Endothelial cell of umbilical vein (primary cell): ENCODE results near the gene FBXO7. TPM values are rescaled to one million over a fixed set of nuclear protein-coding genes. Genes with fewer than 3 reads are reported as not detected.

Experiments
- BruUV-seq: library from RNA; stranded (reverse); fragments of 400-500 nt; replicated peaks from 2 replicates; lab custom pipeline; 2021; lab: Mats Ljungman, UMichigan
- CTCF ChIA-PET: fragments of 300-600, 350-600 bp; sonication (Branson Sonifier 250); formaldehyde crosslinking; loops from one replicate; lab custom pipeline; 2021; ENCODE audit warnings: antibody characterized with exemption, inconsistent platforms; lab: Charles Lee
- POLR2A ChIA-PET: fragments of 300-600, 350-600 bp; sonication (Branson Sonifier 250); formaldehyde crosslinking; loops from one replicate; lab custom pipeline; 2021; ENCODE audit warnings: antibody characterized with exemption, inconsistent platforms; lab: Charles Lee
- DNase-seq: peaks from one replicate; pipeline ENCODE4 v3.0.0-alpha.2; 2011; ENCODE audit warnings: low read depth, low spot score
- FAIRE-seq: peaks from 2 replicates; lab custom pipeline; 2011; peaks lifted over from hg19 to GRCh38; lab: Jason Lieb, UNC
- H2AFZ ChIP-seq: 2 replicates; pipeline ENCODE4 v1.6.0; 2012; ENCODE audit warnings: low read depth, low read length, control low read depth, inconsistent platforms
- H3K27ac ChIP-seq: 2 replicates; pipeline ENCODE4 v1.5.1; 2011; ENCODE audit warnings: low read depth, mild to moderate bottlenecking, control low read depth, low read length, moderate library complexity; ENCODE audit not compliant: insufficient read depth
- H3K27me3 ChIP-seq, 2 experiments: 2 replicates each; pipeline versions ENCODE4 v1.6.0 to v1.6.1; 2011; ENCODE audit warnings: low read length in 2 of 2, mixed read lengths in 1 of 2; ENCODE audit not compliant: control insufficient read depth in 2 of 2, insufficient read depth in 2 of 2
- H3K36me3 ChIP-seq, 2 experiments: 2 replicates in 1 of 2; 3 replicates in 1 of 2; pipeline ENCODE4 v1.5.1; 2011; ENCODE audit warnings: low read length in 2 of 2, mild to moderate bottlenecking in 1 of 2, moderate library complexity in 1 of 2; ENCODE audit not compliant: control insufficient read depth in 2 of 2, insufficient read depth in 2 of 2; ENCODE audit errors: extremely low read depth in 1 of 2
- H3K4me1 ChIP-seq: 3 replicates; pipeline ENCODE4 v1.5.1; 2011; ENCODE audit warnings: mild to moderate bottlenecking, low read length; ENCODE audit not compliant: control insufficient read depth, insufficient read depth; ENCODE audit errors: extremely low read depth
- H3K4me2 ChIP-seq: 2 replicates; pipeline ENCODE4 v1.6.1; 2011; ENCODE audit warnings: low read length, control low read depth, mixed read lengths; ENCODE audit not compliant: insufficient read depth
- H3K4me3 ChIP-seq, 3 experiments: fragments of 200-600 bp in 1 of 3; sonication (generic), shearing (Covaris generic) in 1 of 3; replicated peaks in 1 of 3; 2 replicates each; pipeline ENCODE4 v1.5.1; 2011 to 2016; ENCODE audit warnings: control low read depth in 3 of 3, low read length in 3 of 3, mild to moderate bottlenecking in 2 of 3, inconsistent platforms in 1 of 3, low read depth in 1 of 3, moderate library complexity in 1 of 3; ENCODE audit not compliant: insufficient read depth in 1 of 3
- H3K79me2 ChIP-seq: 2 replicates; pipeline ENCODE4 v1.6.0; 2012; ENCODE audit warnings: low read length, inconsistent platforms; ENCODE audit not compliant: control insufficient read depth, insufficient read depth
- H3K9ac ChIP-seq: replicated peaks from 2 replicates; pipeline ENCODE3; 2011; ENCODE audit warnings: low read length, control low read depth; ENCODE audit not compliant: insufficient read depth; ENCODE audit errors: extremely low read depth
- H3K9me1 ChIP-seq: replicated peaks from 3 replicates; pipeline ENCODE4 v1.6.0; 2011; ENCODE audit warnings: mild to moderate bottlenecking, low read length; ENCODE audit not compliant: control insufficient read depth, insufficient read depth; ENCODE audit errors: extremely low read depth
- H3K9me3 ChIP-seq: replicated peaks from 2 replicates; pipeline ENCODE4 v1.5.1; 2012; ENCODE audit warnings: low read length, inconsistent platforms; ENCODE audit not compliant: control insufficient read depth, insufficient read depth
- H4K20me1 ChIP-seq: replicated peaks from 2 replicates; pipeline ENCODE3; 2011; ENCODE audit warnings: mild to moderate bottlenecking, low read length; ENCODE audit not compliant: control insufficient read depth, insufficient read depth; ENCODE audit errors: extremely low read depth
- CTCF ChIP-seq, 2 donors: IDR thresholded peaks; 1 replicate in 1 of 2; 2 replicates in 1 of 2; pipeline ENCODE4 v1.5.1; 2011; ENCODE audit warnings: low read length in 2 of 2, mild to moderate bottlenecking in 2 of 2, moderate library complexity in 2 of 2, control low read depth in 1 of 2, inconsistent platforms in 1 of 2, low read depth in 1 of 2; ENCODE audit not compliant: insufficient read depth in 1 of 2; ENCODE audit errors: extremely low read depth in 1 of 2
- EZH2 ChIP-seq: IDR thresholded peaks from 2 replicates; pipeline ENCODE4 v1.6.1; 2012; ENCODE audit warnings: borderline replicate concordance, low read depth, mild to moderate bottlenecking, moderate library complexity, low read length, inconsistent platforms; ENCODE audit not compliant: severe bottlenecking
- FOS ChIP-seq: IDR thresholded peaks from 2 replicates; pipeline ENCODE4 v1.6.1; 2011; ENCODE audit warnings: mild to moderate bottlenecking, low read length, moderate library complexity, borderline replicate concordance; ENCODE audit not compliant: insufficient read depth
- GATA2 ChIP-seq: IDR thresholded peaks from 2 replicates; pipeline ENCODE4 v1.7.0; 2011; ENCODE audit warnings: low read depth, mild to moderate bottlenecking, moderate library complexity, mixed read lengths, low read length; ENCODE audit not compliant: insufficient read length, insufficient read depth
- JUN ChIP-seq: IDR thresholded peaks from 2 replicates; pipeline ENCODE4 v1.6.1; 2011; ENCODE audit warnings: borderline replicate concordance, low read depth; ENCODE audit not compliant: insufficient read length, insufficient read depth
- MYC ChIP-seq: IDR thresholded peaks from one replicate; pipeline ENCODE4 v1.6.1; 2011; ENCODE audit warnings: mild to moderate bottlenecking, low read depth, low read length
- POLR2A ChIP-seq: IDR thresholded peaks from 2 replicates; pipeline ENCODE4 v1.6.1; 2012; ENCODE audit warnings: low read depth, mild to moderate bottlenecking, control low read depth, low read length
- dilution Hi-C: fragments of 300-500 bp; cut with MboI; formaldehyde crosslinking; loops from one replicate; pipeline ENCODE4 v1.15.0; 2019; ENCODE audit warnings: low sequenced_read_pairs; ENCODE audit not compliant: extremely low pct_ligation_motif_present
- intact Hi-C: fragments of 100-400 bp; cut with micrococcal nuclease; formaldehyde crosslinking; loops from one replicate; pipeline ENCODE4 v1.10.0; 2022
- polyA plus RNA-seq, 4 experiments: library from polyadenylated mRNA; depleted of rRNA in 3 of 4; stranded (reverse) in 3 of 4; unstranded in 1 of 4; fragments of >200 nt; gene quantifications; 2 replicates each; pipeline versions ENCODE4 v1.2.1 to v1.2.3, GENCODE V29; 2011 to 2012; ENCODE audit warnings: missing spikeins in 1 of 4
- total RNA-seq: library from RNA; stranded (reverse); gene quantifications from 2 replicates; pipeline ENCODE4 v1.2.3, GENCODE V29; 2021
- TF ChIP-seq, protein P1 (sequence below): IDR thresholded peaks from 2 replicates; pipeline ENCODE4 v1.6.1; 2011; ENCODE audit not compliant: insufficient read depth, insufficient read length

Gene FBXO7
- total and polyA plus RNA-seq, 2 donors (not counting 3 experiments of a cell fraction or from before 2014, with no cell fraction given): 81.1 to 112 TPM

DNA sequence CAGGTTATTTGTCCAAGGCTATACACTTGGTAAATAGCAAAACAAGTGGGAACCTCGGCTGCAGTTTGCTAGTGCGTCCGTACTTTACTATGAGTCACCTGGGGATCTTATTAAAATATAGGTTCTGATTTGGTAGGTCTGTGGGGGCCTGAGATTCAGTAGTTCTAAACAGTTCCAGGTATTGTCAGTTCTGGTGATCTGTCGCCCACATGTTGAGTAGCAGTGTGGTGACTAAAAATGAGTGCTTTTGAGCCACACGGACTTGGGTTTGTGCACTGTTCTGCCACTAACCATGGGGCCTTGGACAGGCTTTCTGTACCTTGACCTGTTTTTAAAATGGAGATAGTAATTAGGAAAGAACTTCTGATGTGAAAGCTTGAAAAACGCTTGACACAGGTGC lies 15.7 kb downstream of the FBXO7 start:
- ChIA-PET POLR2A (no interaction called here), CTCF (interaction anchor here (1.4 kb wide), 1 partner anchor 29 kb away, joined by 4 read pairs; no protein-coding TSS in a partner anchor)
- Histone ChIP-seq H2AFZ (no peak overlapping the region), H3K4me3 (no peak overlapping the region), H4K20me1 (no peaks in the 10 kb centered on the region), H3K9me1 (no peaks in the 10 kb centered on the region), H3K27me3 (no peaks in the 10 kb centered on the region), H3K36me3 (peaks cover 11 to 29% of the 10 kb centered on the region in 2 experiments), H3K4me2 (no peak overlapping the region), H3K9ac (no peak overlapping the region), H3K9me3 (no peaks in the 10 kb centered on the region), H3K27ac (no peak overlapping the region), H3K4me1 (no peaks in the 10 kb centered on the region), H3K79me2 (no peaks in the 10 kb centered on the region)
- intact Hi-C loops (no loop called here), dilution Hi-C loops (no loop called here)
- no peak for FAIRE-seq
- BruUV-seq: no TSS peak
- TF ChIP-seq FOS (no peak), MYC (no peak), CTCF (IDR thresholded peaks at IDR 0.05; ENCODE audit: extremely low read depth in 1 of 2, insufficient read depth in 1 of 2, low read depth in 1 of 2, low read length in 2 of 2) (no peak), GATA2 (no peak), POLR2A (no peak), JUN (no peak), EZH2 (no peak)
- TF ChIP-seq, protein P1, sequence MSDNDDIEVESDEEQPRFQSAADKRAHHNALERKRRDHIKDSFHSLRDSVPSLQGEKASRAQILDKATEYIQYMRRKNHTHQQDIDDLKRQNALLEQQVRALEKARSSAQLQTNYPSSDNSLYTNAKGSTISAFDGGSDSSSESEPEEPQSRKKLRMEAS: no peak
- no peak for DNase-seq
